Measurements from ENCODE around the gene ACTN3.

The ACTN3 gene

GRCh38 chr11:66545701-66546367 is 869 bp upstream of the ACTN3 start, which contains the start of gene ZDHHC24:
Gene ZDHHC24, minus strand, starts transcription at chr11:66546048. Its CDS starts 45 bp downstream, at chr11:66546003.
- DNase-seq, result peak; percentile 74 to 85

- no peak for DNase-seq
These were observed 411 bp downstream of the ACTN3 start for GRCh38 chr11:66546966-66547661.

DNA sequence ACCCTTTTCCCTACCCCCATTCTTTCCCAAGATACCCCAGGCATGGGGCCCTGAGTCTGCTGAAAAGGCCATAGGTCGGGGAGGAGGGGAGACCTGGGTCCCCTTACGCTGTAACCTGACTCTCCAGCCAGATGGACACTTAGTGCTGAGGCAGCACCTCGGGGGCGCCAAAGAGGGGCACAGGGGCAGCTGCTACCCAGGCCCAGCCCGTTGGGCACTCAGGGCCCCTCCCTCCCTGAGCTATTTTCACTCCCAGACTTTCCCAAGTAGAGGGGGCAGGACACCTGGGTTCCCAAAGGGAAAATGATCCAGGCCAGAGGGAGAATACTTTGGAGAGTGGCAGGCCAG is 933 bp downstream of the ACTN3 start:
- DNase-seq, result no peak

GRCh38 chr11:66548041-66548440 is 1.3 kb downstream of the ACTN3 start:
- DNase-seq, result no peak

DNA sequence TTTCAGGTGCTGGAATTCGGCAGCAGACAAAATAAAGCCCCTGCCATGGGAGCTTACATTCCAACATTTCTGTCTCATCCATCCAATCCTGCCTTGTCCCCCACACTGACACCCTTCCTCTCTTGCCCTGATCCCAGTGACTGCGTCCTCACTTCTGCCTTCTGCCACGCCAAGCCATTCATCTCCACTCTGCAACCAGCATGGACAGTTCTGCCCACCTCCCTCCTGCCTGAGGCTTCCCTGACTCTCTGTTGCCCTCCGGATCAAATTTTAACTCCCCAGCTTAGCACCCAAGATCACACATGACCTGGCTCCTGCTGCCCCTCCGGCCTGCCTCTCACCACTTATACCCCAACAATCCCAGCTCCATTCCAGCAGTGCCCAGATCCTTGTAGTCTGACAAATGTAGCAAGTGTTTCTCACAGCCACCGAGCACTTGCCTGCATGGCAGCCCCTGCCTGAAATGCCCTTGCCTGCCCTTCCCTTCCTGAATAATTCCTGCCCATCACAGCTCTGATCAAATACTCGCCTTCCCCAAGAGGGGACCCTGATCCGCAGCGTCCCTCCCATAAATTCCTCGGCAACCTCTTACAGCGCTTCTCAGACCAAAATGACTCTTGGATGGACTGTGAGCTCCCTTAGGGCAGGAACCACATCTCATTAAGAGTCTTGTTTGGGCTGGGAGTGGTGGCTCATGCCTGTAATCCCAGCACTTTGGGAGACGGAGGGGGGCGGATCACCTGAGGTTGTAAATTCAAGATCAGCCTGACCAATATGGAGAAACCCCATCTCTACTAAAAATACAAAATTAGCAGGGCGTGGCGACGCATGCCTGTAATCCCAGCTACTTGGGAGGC is 2.3 kb downstream of the ACTN3 start:
- no peak for DNase-seq

DNA sequence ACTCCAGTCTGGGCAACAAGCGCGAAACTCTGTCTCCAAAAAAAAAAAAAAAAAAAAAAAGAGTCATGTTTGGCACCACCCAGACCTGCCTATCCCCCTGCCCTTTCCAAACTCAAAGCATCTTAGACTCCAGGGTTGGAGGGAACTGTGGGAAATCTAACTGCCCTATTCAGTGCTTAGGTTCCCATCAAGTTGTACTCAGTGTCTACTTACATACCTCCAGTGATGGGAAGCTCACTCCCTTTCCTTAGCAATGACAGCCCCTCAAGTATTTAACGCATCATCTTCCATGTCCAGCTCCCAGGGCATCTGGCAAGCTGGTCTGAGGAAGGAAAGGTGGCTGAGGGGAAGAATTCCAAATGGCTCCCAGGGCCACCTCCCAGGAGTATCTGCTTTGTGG is 3.0 kb downstream of the ACTN3 start:
- DNase-seq, result no peak

DNA sequence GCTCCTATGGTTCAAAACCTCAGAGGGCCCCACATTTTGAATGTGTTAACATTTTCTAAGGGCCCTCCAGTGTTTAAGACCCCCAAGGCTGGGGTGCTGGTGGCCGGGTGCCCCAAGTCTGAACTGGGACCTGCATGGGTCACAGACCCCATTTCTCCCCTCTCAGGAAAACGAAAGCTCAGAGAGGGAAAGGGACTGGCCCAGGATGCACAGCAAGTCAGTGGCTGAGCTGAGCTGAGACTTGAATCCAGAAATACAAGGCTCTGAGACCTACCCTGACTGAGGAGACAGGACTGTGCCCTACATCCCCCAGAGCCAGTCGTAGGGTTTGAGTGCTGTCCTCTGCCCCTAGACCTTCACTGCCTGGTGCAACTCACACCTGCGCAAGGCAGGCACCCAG is 4.2 kb downstream of the ACTN3 start:
- no peak for DNase-seq

- no peak for DNase-seq
These were observed 7.9 kb downstream of the ACTN3 start for GRCh38 chr11:66554602-66555001.

DNA sequence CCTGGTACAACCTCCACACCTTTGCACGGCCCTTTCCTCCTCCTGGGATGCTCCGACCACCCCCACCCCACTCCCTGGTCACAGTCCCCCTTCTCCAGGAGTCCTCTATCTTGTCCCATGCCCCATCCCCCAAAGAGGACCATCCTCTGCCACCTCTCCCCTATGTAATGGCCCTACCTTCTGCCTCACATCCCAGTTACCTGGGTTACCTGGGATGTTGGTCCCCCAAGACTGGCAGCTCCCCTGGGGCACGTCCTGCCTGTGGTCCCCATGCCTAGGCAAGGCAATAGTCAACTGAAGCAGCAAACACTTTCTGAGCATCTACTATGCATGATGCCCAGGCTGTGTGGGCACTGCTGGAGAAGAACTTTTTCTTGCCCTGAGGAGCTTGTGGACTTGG is 8.7 kb downstream of the ACTN3 start:
- no peak for DNase-seq

DNA sequence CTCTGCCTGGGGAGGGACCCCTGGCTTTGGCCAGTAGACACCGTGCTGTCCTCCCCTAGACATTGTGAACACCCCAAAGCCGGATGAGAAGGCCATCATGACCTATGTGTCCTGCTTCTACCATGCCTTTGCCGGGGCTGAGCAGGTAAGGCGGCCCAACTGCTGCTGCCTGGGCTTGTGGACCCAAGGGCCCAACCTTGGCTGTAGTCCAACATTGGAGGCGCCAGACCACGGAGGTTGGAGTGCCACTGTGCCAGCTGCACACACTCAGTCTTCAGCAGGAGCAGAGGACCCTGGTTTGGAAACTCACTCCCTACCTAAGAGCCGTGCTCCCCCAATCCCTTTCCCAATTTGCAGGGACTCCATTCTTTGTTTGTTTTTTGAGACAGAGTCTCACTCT is 9.4 kb downstream of the ACTN3 start:
- no peak for DNase-seq

- no peak for DNase-seq
These were observed 11.1 kb downstream of the ACTN3 start for GRCh38 chr11:66557733-66558326.

DNA sequence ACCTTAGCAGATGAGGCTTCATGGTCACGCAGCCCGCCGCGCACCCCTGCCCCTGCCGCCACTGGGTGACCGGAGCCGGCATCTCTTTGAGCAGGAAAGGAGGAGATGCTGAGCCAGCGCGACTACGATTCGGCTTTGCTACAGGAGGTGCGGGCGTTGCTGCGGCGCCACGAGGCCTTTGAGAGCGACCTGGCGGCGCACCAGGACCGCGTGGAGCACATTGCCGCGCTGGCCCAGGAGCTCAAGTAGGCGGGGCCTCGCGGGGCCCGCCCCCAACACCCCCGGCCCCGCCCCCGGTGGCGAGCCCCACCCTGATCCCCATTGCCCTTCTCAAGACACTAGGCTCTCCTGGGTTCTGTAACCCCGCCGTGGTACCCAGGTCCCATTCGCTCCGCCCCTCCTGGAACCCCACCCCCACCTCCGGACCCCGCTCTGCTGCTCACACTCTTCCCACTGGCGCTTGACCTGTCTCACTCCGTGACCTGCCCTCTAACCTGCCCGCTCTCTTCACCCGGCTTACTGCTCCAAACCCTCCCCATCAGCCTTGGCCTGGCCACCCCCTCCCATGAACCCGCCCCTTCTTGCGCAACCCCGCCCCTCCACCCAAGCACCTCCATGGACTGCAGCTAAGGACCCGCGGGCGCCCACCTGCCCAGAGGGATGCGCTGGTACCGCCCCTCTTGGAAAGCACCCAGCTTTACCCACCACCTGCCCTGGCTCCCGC is 12.6 kb downstream of the ACTN3 start:
- no peak for DNase-seq

DNA sequence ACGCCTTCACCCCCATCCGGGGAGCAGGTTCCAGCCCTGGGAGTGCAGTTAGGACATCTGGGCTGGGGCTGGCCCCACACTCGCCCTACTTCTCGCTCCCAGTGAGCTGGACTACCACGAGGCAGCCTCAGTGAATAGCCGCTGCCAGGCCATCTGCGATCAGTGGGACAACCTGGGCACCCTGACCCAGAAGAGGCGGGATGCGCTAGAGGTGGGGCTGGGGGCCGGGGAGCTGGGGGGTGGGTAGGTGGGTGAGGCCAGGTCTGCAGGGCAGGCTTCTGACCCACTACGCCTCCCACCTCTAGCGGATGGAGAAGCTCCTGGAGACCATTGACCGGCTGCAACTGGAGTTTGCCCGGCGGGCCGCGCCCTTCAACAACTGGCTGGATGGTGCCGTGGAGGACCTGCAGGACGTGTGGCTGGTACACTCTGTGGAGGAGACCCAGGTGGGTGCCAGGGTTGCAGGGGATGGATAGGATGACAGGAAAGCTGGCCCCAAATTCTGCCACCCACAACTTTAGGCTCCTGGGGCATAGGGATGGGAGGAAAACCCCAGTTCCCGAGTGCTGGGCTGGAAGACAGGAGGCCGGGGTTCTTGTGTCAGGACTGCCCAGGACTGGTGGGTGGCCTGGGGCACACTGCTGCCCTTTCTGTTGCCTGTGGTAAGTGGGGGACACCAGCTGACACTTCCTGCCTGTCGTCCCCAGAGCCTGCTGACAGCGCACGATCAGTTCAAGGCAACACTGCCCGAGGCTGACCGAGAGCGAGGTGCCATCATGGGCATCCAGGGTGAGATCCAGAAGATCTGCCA is 13.4 kb downstream of the ACTN3 start:
- DNase-seq, result no peak

DNA sequence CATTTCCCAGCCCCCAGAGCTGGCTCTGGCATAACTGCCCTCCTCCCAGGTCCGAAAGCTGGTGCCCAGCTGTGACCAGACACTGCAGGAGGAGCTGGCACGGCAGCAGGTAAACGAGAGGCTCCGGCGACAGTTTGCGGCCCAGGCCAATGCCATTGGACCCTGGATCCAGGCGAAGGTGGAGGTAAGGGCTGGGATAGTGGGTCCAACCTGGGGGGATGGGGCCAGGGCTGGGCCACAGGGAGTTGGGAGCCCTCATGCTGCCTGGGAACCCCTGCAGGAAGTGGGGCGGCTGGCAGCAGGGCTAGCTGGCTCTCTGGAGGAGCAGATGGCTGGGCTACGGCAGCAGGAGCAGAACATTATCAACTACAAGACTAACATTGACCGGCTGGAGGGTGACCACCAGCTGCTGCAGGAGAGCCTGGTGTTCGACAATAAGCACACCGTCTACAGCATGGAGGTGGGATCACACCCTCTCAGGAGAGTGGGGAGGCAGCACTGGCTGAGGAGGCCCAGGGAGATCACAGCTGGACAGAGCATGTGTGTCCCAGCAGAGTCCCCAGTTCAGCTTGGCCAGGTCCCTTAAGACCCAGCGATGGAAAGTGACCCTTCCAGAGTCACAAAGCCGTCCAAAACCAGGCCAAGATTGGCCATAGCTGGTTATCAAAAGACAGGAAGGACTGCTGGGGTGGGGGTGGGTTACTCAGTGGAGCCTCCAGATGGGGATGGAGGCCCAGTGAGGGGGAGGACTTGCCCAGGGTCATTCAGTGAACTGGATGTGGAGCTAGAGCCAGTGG is 14.7 kb downstream of the ACTN3 start:
- DNase-seq, result no peak

- DNase-seq, result no peak
These were observed 15.2 kb downstream of the ACTN3 start for GRCh38 chr11:66561975-66562248.

GRCh38 chr11:66562275-66562674 is 15.6 kb downstream of the ACTN3 start:
- DNase-seq, result no peak

GRCh38 chr11:66562907-66563583 is 16.3 kb downstream of the ACTN3 start:
- DNase-seq, result no peak

DNA sequence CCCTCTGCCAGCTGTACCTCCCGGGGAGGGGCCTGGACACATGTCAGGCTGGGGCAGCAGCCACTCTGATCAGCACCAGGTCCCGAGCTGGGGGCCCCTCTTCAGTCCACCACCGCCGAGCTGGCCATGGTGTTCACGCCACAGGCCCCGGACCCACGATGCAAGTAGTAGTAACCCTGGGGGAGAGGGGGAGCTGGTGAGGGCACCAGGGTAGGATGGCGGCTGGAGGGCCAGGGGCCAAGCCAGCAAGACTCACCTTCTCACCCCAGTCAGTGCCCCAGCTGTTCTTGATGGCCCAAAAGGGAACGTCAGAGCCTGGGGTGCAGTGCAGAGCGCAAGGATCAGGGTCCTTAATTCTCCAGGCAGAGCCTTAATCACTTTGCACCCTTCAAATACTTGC is 17.1 kb downstream of the ACTN3 start:
- no peak for DNase-seq

DNA sequence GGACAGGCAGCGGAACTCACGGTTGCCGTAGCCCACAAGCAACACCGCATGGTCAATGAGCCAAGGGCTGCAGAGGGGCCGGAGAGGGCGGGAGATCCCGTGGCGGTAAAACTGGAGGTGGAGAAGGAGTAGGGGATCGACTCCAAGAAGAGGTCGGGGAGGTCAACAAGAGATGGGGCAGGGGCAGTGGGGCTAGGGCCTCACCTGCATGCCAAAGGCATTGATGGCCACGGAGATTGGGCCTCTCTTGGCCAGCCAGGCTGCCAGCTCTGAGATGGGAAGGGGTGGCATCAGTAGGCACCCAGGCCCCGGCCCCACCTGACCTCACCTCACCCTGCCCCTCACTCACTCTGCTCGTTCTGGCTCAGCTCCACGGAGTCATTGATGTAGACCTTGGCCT is 17.8 kb downstream of the ACTN3 start:
- no peak for DNase-seq

- DNase-seq, result no peak
These were observed 18.3 kb downstream of the ACTN3 start for GRCh38 chr11:66564984-66565383.

DNA sequence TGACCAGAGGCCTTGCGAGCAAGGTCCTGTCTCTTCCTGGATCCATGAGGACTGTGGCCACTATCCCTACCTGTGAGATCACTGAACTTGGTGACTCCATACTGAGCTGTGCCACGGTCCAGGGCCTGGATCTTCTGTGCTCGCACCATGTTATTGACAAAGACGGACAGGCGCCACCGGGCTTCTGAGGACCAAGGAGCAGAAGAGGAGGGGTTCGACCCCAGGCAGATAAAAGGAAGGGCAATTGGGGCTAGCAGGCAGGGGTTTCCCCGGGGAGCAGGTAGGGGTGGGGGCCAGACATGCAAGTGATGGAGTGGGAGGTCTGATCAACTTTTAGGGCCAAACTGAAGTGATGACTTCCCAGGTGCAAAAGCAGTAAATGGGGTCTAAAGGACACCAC is 19.5 kb downstream of the ACTN3 start:
- no peak for DNase-seq

All from cerebellar nuclear complex (tissue), 1 donor.